GM19438 (cell line): Measurements from ENCODE around the gene COQ8B.
"Not testable (repeated sequence)": the region's sequence is repeated elsewhere in the genome, so short reads cannot be mapped to it uniquely, and the experiment has no call there.

Experiments used
- ATAC-seq: cut with Tn5 transposase; IDR thresholded peaks from one replicate; pipeline ENCODE4 v1.9.1; 2021; ENCODE audit warnings: low read depth; ENCODE audit not compliant: unreplicated experiment

Gene COQ8B

GRCh38 chr19:40672573-40673299 is 44.0 kb downstream of the COQ8B start:
- ATAC-seq: no peak

DNA sequence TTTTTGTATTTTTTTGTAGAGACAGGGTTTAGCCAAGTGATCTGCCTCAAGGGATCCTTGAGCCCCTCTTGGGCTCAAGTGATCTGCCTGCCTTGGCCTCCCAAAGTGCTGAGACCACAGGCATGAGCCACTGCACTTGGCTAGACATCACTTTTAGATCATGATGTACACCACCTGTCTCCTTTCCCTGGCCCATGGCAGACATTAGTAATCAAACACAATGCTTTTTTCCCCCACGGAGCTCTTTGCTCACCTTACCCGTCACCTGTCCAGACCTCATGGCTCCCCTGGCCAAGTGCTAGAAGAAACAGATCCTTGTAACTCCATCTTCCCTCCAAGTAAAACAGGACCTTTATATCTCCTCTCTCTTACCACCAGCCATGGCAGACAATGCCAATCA is 44.6 kb downstream of the COQ8B start:
- ATAC-seq: no peak

- no peak for ATAC-seq
These were observed 45.3 kb downstream of the COQ8B start for GRCh38 chr19:40671404-40671803.

DNA sequence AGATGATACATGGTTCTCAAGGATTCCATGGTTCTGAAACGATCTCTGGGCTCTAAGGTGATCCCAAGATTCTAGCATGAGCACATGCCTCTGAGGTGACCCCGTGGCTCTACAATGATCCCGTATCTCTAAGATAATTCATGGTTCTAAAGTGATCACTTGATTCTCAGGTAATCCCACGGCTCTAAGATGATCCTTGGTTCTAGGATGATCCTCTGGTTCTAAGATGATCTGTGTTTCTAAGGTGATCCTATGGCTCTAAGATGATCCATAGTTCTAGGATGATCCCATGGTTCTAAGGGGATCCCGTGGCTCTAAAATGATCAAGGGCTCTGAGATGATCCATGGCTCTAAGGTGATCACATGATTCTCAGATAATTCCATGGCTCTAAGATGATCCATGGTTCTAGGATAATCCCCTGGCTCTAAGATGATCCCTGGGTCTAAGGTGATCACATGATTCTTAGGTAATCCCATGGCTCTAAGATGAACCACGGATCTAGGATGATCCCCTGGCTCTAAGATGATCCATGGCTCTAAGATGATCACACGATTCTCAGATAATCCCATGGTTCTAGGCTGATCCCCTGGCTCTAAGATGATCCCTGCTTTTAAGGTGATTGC is 47.6 kb downstream of the COQ8B start:
- no peak for ATAC-seq

DNA sequence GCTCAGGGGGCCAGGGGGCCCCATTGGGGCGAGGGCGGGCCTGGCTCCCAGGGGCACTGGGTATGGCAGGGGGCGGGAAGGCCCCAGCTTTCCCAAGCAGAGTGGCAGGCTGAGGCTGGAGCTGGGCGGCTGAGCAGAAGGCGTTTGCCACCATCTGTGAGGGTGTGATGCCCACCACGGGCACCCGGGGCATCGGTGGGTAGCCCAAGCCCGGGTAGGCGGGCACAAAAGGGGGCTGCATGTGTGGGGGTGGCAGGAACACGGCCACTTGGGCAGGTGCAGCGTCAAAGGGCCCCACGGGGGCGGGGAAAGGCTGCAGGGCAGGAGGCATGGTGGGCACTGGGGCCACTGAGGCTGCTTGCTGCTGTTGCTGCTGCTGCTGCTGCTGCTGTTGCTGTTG is 49.1 kb downstream of the COQ8B start:
- ATAC-seq: no peak

- ATAC-seq: no peak
These were observed 49.8 kb downstream of the COQ8B start for GRCh38 chr19:40666803-40667438.

DNA sequence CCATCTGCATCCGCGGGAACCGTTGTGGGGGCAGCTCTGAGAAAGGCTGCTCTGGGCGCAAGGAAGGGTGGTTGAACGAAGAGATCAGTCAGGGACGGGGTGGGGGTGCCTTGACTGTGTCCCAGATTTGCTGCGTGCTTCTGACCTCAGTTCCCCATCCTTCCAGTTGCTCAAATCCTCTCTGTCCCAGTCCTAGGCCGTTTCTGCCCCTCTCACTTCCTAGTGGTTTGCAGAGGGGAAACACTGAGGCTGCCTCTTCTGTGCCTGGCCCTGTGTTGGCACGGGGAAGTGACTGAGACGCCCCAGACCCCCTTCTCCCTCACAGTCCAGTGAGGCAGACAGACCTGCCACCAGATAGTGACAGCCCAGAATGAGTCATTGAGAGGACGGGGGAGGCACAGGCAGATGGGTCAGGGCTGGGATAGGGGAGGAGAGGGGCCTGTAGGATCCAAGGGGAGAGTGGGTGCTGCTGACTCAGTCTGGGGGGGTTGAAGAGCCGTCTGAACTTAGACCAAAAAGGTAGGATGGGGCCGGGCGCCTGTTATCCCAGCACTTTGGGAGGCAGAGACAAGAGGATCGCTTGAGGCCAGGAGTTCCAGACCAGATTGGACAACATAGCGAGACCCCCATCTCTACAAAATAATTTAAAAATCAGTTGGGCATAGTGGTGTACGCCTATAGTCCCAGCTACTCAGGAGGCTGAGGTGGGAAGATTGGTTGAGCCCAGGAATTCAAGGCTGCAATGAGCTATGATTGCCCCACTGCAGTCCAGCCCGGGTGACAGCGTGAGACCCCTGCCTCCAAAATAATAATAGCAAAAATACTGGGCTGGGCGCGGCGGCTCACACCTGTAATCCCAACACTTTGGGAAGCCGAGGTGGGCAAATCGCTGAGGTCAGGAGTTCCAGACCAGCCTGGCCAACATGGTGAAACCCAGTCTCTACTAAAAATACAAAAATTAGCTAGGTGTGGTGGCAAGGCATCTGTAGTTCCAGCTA is 52.7 kb downstream of the COQ8B start:
- no peak for ATAC-seq

DNA sequence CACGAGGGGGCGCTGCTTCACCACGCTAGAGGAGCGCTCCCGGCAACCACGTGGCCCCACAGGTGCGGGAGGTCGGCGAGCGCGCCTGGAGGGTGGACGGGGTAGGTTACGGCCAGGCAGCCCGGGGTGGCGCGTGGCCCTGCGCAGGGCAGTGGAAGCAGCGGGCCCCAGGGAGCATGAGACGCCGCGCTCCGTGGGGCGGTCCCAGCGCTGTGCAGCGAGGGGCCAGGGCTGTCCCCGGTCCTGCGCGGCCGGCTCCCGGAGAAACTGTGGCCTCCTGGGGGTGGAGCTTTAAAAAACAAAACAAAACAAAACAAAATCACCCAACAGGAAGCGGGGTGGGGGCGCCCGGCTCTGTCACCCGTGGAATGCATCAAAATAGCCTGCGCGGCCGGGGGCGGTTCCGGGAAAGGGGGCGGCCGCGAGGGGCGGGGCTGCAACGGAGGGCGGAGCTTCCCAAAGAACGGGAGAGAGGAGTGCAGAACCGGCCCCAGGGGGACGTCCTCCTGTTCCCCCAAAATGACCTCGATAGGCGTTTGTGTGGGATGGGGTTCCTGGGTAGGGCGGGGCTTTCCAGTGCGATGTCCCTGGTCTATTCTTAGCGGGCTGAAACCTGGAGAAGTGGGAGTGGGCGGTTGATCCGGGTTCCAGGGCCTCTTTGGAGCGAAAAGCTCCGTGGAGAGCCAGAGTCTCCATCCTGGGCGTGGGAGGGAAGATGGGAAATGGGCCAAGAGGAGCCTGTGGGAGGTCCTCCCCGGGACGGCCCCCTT is 53.6 kb downstream of the COQ8B start:
- peak; percentile 68 for ATAC-seq

- ATAC-seq: no peak
These were observed 55.1 kb downstream of the COQ8B start for GRCh38 chr19:40661616-40662015.

GRCh38 chr19:40659566-40659965 is 57.1 kb downstream of the COQ8B start:
- no peak for ATAC-seq

GRCh38 chr19:40659116-40659515 is 57.6 kb downstream of the COQ8B start:
- ATAC-seq: no peak

- no peak for ATAC-seq
These were observed 58.7 kb downstream of the COQ8B start for GRCh38 chr19:40658031-40658430.

- not testable (repeated sequence) for ATAC-seq
These were observed 61.0 kb downstream of the COQ8B start for GRCh38 chr19:40655684-40656083.

DNA sequence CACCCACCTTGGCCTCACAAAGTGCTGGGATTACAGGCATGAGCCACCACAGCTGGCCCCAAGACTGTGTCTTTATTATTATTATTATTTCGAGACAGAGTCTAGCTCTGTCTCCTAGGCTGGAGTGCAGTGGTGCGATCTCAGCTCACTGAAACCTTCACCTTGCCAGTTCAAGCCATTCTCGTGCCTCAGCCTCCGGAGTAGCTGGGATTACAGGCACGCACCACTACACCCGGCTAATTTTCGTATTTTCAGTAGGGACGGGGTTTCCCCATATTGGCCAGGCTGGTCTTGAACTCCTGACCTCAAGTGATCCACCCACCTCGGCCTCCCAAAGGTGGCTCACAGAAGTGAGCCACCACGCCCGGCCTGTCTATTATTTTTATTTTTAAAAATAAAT is 64.4 kb downstream of the COQ8B start:
- ATAC-seq: not testable (repeated sequence)

GRCh38 chr19:40650749-40651305 is 65.9 kb downstream of the COQ8B start:
- no peak for ATAC-seq

GRCh38 chr19:40649903-40650675 is 66.6 kb downstream of the COQ8B start:
- not testable (repeated sequence) for ATAC-seq

DNA sequence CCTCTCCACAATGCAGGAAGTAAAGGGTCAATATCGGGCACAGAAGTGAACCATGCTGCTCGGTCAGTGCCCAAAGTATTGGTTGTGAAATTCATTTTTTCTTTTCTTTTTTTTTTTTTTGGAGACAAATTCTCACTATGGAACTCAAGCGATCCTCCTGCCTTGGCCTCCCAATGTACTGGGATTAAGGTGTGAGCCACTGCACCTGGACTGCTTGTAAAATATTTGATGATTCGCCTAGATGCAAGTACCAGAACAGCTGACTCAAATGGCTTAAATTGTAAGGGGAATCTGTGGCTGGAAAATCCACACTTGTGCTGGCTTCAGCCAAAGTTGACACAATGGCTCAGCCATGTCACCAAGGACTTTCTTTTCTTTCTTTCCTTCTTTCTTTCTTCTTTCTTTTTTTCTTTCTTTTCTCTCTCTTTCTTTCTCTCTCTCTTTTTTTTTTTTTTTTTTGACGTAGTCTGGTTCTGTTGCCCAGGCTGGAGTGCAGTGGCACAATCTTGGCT is 69.9 kb downstream of the COQ8B start:
- ATAC-seq: no peak

- no peak for ATAC-seq
These were observed 73.9 kb downstream of the COQ8B start for GRCh38 chr19:40642757-40643305.
